SH-SY5Y (cell line): Measurements from ENCODE around the gene DUSP21.

Experiments used
- GATA2 ChIP-seq: IDR thresholded peaks from 2 replicates; pipeline ENCODE4 v1.6.1; 2011; ENCODE audit warnings: mild to moderate bottlenecking, low read depth, low read length
- GATA3 ChIP-seq: IDR thresholded peaks from 2 replicates; pipeline ENCODE4 v1.6.1; 2011; ENCODE audit warnings: low read depth, mild to moderate bottlenecking, low read length, moderate library complexity

- no peak for TF ChIP-seq GATA3
- no peak for TF ChIP-seq GATA2
Measured at GRCh38 chrX:44842550-44843317, 1.1 kb upstream of the DUSP21 start.
